Dedifferentiated amniotic fluid mesenchymal stem cell (primary cell): ENCODE data around the gene WDR64.
"Not testable (repeated sequence)": the region's sequence is repeated elsewhere in the genome, so short reads cannot be mapped to it uniquely, and the experiment has no call there.

ENCODE experiments used
- DNase-seq: peaks from one replicate; pipeline ENCODE4 v3.0.0-alpha.2; 2016; ENCODE audit errors: extremely low spot score

WDR64 gene

GRCh38 chr1:241658081-241658793 is 6.2 kb downstream of the WDR64 start:
- no peak for DNase-seq

GRCh38 chr1:241659016-241659415 is 6.9 kb downstream of the WDR64 start:
- not testable (repeated sequence) for DNase-seq

GRCh38 chr1:241660424-241660972 is 8.4 kb downstream of the WDR64 start:
- DNase-seq: no peak

GRCh38 chr1:241666419-241666818 is 14.3 kb downstream of the WDR64 start:
- no peak for DNase-seq

- no peak for DNase-seq
Observed at GRCh38 chr1:241672301-241672700, 20.2 kb downstream of the WDR64 start.

GRCh38 chr1:241674805-241675384 is 22.8 kb downstream of the WDR64 start:
- DNase-seq: no peak

- no peak for DNase-seq
Observed at GRCh38 chr1:241675983-241676382, 23.9 kb downstream of the WDR64 start.

- no peak for DNase-seq
Observed at GRCh38 chr1:241677201-241677600, 25.1 kb downstream of the WDR64 start.

- DNase-seq: no peak
Observed at GRCh38 chr1:241678536-241678935, 26.5 kb downstream of the WDR64 start.

GRCh38 chr1:241679404-241679803 is 27.3 kb downstream of the WDR64 start:
- DNase-seq: no peak

- DNase-seq: no peak
Observed at GRCh38 chr1:241679961-241680360, 27.9 kb downstream of the WDR64 start.

GRCh38 chr1:241681861-241682448 is 29.9 kb downstream of the WDR64 start:
- DNase-seq: not testable (repeated sequence)

GRCh38 chr1:241682921-241683320 is 30.8 kb downstream of the WDR64 start:
- no peak for DNase-seq

GRCh38 chr1:241684108-241684507 is 32.0 kb downstream of the WDR64 start:
- DNase-seq: no peak

- no peak for DNase-seq
Observed at GRCh38 chr1:241688940-241689368, 36.9 kb downstream of the WDR64 start.

GRCh38 chr1:241695246-241696171 is 43.4 kb downstream of the WDR64 start:
- DNase-seq: peak; percentile 64

- DNase-seq: no peak
Observed at GRCh38 chr1:241696172-241696814, 44.2 kb downstream of the WDR64 start.

- no peak for DNase-seq
Observed at GRCh38 chr1:241696815-241697639, 44.9 kb downstream of the WDR64 start.

GRCh38 chr1:241697640-241698018 is 45.5 kb downstream of the WDR64 start:
- DNase-seq: no peak

- no peak for DNase-seq
Observed at GRCh38 chr1:241698177-241698576, 46.1 kb downstream of the WDR64 start.
